GDM1 (cell line): ENCODE results near the gene APOC1.
"Not testable (repeated sequence)": the region's sequence is repeated elsewhere in the genome, so short reads cannot be mapped to it uniquely, and the experiment has no call there.

ENCODE experiments used
- DNase-seq: peaks from one replicate; lab custom pipeline; 2025; lab: John Stamatoyannopoulos, UW

APOC1 gene

DNA sequence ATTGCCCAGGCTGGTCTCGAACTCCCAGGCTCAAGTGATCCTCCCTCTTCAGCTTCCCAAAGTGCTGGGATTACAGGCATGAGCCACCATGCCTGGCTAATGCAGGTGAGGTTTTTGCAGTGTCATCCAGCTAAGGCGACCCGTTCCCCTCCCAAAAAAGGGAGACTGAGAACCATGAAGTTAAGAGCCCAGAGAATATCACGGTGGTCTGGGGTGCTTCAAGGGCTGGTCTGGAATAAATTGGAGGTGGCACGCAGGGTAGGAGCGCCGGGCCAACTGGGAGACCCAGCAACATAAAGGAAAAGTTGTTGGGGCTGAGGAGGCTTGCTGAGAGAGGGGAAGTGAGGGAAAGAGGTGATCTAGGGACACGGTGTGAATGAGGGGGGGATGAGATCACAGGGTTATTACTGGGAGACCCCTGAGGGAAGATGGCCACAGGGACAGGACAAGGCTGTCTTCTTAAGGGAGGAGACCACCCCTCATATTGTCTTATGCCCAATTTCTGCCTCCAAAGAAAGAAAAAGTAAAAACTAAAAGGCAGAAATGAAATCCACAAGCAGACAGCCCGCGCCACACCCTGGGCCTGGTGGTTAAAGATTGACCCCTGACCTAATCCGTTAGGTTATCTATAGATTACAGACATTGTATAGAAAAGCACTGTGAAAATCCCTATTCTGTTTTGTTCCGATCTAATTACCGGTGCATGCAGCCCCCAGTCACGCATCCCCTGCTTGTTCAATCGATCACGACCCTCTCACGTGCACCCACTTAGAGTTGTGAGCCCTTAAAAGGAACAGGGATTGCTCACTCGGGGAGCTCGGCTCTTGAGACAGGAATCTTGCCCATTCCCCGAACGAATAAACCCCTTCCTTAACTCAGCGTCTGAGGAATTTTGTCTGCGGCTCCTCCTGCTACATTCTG lies 636 bp upstream of the APOC1 start:
- DNase-seq, result not testable (repeated sequence)

DNA sequence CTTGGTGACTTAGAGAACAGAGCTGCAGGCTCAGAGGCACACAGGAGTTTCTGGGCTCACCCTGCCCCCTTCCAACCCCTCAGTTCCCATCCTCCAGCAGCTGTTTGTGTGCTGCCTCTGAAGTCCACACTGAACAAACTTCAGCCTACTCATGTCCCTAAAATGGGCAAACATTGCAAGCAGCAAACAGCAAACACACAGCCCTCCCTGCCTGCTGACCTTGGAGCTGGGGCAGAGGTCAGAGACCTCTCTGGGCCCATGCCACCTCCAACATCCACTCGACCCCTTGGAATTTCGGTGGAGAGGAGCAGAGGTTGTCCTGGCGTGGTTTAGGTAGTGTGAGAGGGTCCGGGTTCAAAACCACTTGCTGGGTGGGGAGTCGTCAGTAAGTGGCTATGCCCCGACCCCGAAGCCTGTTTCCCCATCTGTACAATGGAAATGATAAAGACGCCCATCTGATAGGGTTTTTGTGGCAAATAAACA lies 9.9 kb downstream of the APOC1 start:
- no peak for DNase-seq

DNA sequence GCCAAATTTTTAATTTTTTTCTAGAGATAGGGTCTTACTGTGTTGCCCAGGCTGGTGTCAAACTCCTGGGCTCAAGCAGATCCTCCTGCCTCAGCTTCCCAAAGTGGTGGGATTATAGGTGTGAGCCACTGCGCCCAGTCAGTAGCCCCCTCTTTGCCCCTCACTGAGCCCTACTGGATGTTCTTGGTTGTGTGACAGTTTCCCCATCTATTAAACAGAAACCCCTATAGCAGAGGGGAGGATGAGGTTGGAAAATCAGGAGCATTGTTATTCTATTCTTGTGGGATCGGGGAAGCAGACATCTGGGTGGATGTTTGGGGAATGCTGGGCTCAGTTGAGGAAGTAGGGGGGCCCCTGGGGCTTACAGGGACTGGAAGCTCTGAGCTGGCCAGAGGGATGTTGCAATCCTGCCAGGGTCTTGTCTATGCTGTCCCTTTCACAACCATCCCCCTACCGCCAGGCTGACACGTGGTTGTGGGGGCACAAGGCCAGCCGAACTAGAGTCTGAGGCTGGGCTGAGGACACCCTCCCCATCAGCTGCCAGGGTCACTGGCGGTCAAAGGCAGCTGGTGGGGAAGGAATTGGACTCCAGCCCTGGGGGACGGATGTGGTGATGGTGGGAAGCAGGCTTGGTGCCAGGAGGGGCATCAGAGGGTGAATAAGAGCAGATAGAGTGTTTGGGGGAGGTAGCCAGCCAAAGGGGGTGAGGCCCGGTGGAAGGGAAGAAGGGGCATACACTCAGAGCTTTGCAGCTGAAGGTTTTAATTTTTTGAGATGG lies 10.9 kb downstream of the APOC1 start:
- no peak for DNase-seq

DNA sequence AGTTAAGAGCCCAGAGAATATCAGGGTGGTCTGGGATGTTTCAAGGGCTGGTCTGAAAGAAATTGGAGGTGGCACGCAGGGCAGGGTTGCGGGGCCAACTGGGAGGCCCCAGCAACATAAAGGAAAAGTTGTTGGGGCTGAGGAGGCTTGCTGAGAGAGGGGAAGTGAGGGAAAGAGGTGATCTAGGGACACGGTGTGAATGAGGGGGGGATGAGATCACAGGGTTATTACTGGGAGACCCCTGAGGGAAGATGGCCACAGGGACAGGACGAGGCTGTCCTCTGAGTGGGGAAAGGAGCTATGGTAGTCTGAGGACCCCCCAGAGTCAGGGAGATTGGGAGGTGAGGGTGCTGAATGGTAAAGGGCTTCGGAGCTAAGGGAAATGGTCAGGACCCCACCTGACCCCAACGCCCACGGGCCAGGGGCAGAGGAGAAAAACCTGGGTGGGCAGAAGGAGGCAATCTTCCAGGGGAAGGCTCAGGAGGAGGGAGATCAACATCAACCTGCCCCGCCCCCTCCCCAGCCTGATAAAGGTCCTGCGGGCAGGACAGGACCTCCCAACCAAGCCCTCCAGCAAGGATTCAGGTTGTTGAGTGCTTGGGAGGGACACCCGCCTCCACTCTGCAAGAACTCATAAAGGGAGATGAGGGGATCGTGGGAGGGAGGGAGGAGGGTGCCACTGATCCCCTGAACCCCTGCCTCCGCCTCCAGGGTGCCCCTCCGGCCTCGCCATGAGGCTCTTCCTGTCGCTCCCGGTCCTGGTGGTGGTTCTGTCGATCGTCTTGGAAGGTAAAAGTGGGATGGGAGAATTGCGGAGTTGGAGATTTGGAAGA lies 12.1 kb downstream of the APOC1 start:
- DNase-seq, result not testable (repeated sequence)

DNA sequence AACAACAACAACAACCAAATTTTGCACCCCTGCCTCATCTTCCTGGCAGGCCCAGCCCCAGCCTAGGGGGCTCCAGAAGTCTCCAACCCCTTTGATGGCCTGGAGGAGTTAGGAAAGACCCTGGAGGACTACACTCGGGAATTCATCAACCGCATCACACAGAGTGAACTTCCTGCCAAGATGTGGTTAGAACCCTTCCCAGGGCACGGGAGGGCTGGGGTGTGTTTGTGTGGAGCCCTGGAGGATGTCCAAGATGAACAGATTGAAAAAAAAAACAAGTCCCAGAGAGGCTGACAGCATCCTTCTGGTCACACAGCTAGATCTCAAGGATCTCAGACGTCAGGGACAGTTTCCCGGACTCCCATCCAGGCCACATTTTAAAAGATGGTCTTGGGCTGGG lies 13.3 kb downstream of the APOC1 start:
- no peak for DNase-seq

DNA sequence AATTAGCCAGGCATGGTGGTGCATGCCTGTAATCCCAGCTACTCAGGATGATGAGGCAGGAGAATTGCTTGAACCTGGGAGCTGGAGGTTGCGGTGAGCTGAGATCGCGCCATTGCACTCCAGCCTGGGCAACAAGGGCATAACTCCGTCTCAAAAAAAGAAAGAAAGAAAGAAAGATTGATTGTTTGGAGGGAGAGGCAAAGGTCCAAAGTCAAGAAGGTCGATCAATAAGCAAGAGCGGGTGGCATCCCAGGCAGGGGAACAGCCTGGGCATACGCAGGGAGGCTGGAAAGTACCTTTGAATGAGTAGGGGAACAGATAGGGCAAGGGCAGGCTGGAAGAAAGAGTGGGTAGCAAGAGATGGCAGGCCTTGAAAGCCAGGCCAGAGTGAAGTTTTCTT lies 15.7 kb downstream of the APOC1 start:
- no peak for DNase-seq

DNA sequence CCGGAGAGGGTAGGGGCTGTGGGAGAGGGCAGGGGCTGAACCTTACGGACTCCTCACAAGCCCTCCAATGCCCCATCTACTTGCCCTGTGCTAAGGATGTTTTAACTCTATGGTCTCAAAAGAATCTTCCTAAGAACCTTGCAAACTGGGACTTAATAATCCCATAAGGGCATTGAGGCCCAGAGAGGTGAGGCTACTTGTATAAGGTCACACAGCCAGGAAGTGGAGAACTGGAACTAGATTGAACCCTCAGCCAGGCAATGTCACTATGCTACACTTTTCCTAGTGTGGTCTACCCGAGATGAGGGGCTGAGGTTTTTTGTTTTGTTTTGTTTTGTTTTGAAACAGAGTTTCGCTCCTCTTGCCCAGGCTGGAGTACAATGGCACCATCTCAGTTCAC lies 17.1 kb downstream of the APOC1 start:
- DNase-seq, result no peak

DNA sequence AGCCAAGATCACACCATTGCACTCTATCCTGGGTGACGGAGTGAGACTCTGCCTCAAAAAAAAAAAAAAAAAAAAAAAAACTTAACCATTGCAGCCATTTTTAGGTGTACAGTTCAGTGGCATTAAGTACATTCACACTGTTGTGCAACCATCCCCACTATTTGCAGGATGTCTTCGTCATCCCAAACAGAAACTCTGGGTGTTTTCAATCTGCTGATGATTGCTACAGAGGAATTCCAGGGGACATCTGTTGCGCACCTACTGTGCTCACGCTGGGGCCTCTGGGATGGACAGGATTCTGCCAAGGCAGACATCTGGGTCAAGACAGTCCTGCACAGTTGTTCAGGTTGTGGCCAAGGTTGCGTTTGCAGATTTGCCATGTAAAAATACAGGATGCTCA lies 25.3 kb downstream of the APOC1 start:
- DNase-seq, result no peak

DNA sequence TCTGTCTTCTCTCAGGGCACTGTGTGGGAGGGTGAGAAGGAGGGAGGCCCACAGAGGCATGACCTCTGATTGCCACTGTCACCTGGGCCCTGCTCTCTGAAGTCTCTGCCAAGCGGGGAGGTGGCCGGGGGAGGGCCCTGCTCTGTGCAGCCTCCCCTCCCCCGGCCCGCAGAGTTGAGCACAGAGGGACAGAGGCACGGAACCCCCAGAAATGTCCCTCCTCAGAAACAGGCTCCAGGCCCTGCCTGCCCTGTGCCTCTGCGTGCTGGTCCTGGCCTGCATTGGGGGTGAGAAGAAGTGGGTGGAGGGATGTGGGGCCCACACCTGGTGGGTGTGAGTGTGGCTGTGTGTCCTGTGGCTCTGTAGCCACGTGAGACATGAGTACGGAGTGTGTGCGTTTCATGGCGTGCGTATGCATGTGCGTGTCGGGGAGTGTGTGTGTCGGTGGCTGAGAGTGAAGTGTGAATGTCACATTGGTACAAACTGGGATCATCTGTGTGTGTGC lies 27.7 kb downstream of the APOC1 start, which contains the start of gene APOC4:
TSS of gene APOC4 (plus strand) at position 171 of the 505 bp plus-strand sequence. CDS start at position 212, 41 bp downstream.
- DNase-seq, result no peak

DNA sequence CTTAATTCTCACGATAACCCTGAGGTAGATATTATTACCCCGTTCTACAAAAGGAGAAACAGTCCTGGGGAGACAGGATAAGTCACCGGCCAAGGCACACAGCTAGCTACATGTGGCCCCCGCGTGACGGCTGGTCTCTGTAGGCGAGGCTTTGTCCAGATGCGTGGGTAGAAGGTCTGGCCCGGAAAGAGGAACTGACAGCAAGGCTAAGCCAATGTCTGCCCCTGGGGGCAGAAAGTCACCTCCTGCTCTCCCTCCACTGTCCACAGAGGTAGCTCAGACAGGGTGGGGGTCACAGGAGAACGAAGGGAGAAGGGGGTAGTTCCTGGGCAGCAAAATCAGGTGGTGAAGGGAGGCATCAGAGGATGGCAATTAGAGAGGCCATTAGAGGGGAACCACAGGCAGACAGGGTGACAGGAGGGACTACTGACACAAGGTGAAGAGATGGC lies 29.4 kb downstream of the APOC1 start:
- peak; percentile 38 for DNase-seq

DNA sequence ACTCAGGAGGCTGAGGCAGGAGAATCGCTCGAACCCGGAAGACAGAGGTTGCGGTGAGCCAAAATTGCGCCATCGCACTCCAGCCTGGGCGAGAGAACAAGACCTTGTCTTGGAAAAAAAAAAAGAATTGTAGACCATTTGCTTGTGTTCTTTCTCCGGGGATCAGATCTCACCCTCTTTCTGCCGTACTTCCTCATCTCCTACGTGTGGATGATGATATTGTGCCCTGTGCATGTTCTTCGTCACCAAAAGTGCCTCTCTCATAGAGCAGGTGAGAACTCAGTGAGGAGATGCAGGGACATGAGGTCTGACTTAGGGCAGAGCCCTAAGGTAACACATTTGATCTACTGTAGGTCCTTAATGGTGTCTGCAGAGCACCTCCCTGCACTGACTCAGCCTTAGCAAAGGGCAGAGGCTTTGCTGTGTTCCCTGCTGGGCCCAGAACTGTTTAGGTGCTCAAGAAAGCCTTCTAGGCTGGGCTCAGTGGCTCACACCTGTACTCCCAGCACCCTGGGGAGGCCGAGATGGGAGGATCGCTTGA lies 32.7 kb downstream of the APOC1 start:
- DNase-seq, result no peak

DNA sequence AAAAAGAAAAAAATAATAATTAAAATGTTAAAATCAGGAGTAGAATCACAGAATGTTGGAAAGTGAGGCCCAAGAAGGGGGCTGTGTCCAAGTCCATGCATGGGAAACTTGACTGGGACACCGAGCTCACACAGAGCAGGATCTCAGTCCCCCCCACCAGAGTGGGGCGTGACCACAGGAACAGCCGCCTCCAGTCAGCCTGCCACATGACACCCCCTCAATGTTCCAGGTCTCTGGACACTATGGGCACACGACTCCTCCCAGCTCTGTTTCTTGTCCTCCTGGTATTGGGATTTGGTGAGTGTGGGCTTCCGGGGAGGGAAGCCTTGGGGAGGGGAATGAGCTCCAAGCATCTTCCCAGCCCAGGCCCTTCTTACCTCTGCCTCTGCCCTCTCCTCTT lies 33.8 kb downstream of the APOC1 start:
- DNase-seq, result no peak

DNA sequence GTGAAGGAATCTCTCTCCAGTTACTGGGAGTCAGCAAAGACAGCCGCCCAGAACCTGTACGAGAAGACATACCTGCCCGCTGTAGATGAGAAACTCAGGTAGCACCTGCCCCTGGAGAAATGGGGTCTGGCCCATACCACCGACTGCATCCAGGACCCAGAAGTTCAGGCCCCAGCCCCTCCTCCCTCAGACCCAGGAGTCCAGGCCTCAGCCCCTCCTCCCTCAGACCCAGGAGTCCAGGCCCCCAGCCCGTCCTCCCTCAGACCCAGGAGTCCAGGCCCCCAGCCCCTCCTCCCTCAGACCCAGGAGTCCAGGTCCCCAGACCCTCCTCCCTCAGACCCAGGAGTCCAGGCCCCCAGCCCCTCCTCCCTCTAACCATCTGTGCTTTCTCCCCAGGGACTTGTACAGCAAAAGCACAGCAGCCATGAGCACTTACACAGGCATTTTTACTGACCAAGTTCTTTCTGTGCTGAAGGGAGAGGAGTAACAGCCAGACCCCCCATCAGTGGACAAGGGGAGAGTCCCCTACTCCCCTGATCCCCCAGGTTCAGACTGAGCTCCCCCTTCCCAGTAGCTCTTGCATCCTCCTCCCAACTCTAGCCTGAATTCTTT lies 34.5 kb downstream of the APOC1 start:
- DNase-seq, result no peak

DNA sequence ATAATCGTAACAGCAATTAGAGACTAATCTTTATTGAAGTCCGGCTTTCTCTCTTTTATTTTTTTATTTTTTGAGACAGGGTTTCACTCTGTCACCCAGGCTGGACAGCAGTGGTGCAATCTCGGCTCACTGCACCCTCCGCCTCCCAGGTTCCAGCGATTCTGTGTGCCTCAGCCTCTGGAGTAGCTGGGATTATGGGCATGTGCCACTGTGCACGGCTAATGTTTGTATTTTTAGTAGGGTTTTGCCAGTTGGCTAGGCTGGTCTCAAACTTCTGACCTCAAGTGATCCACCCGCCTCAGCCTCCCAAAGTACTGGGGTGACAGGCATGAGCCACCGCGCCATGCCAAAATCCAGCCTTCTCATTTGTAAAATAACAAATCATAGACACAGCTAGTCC lies 35.1 kb downstream of the APOC1 start:
- DNase-seq, result no peak

DNA sequence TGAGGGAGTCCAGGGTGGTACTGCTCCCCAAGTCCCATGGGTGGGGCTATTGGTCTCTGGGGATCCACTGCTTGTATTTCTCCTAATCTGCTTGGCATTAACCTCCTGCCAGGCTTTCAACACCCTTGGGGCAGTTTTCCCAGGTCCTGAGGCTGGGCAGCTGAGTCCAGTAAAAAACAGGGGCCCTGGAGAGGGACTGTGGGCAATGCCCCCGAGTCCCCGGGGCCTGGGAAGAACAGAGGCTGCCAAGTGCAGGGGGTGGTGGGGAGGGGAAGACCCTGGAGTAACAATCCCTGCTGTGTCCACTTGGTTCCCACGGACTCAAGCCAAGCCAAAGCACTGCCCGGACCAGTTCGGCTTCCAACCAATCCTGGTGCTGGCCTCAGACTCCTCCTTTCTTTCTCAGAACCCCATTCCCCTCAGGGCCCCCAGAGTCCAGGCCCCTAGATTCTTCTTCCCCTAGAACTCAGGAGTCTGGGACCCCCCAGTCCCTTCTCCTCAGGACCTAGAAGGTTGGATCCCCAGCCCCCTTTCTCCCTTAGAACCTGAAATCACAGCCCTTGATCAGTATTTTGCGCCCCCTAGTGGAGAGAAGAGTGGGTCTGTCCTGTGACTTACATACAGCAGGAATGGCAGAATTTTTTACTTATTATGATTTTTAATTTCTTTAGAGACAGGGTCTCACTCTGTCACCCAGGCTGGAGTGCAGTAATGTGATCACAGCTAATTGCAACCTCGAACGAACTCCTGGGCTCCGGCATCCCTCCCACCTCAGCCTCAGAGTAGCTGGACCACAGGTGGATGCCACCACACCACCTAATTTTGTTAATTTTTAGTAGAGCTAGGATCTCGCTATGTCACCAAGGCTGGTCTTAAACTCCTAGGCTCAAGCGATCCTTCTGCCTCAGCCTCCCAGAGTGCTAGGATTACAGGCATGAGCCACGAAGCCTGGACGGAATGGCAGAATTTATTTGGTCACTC lies 37.1 kb downstream of the APOC1 start:
- peak; percentile 46 for DNase-seq

DNA sequence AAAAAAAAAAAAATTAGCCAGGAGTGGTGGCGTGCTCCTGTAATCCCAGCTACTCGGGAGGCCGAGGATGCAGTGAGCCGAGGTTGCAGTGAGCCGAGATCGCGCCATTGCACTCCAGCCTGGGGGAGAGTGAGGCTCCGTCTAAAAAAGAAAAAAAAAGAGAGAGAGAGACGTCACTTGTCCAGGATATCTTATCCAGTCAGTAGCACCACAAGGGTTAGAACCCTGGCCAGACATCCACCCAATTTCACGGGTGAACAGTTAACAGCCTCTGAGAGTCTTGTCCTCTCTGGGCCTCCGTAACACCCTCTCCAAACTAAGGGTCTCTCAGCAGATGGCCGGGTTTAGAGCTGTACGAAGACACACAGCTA lies 39.9 kb downstream of the APOC1 start:
- no peak for DNase-seq

DNA sequence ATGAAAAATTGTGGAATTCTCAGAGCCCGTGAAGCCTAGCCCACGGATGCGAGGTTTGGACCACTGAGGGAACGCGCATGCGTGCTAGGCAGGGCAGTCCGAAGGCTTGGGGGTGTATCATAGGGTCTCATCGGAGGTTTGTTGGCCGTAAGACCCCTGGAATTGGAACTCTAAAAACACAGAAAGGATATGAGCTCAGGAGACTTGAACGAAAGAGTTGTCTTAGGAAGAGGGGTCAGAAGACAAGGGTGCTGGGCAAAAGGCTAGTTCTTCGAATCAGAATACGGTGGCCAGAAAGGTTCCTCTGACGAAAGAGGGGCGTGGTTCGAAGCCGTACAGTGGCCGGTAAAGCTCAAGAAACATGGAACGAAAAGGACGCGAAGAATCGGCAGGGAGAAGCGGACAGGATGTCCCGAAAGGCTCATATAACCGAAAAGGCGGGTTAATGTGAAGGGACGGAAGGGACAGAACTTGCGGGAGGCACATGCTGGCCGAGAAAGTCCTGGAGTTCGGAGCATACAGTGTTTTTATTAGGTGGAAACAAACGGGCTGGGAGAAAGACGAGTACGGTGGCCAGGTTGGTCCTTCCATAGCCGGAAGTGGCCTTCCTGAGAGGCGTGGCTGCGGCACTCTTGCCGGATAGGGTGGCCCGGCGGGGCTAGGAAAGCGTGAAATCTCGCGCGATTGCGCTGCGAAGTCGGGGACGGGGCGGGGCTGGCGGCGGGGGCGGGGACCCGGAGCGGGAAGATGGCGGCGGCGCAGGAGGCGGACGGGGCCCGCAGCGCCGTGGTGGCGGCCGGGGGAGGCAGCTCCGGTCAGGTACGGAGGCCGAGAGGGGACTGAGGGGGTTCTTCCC lies 40.5 kb downstream of the APOC1 start, which contains the start of gene CLPTM1:
TSS of gene CLPTM1 (plus strand) at position 732 of the 856 bp plus-strand sequence. CDS start at position 748, 16 bp downstream.
- DNase-seq, result peak; percentile 93
